Superior temporal gyrus (tissue), 1 donor: ENCODE data around the gene ING1.
"Not testable (repeated sequence)": the region's sequence is repeated elsewhere in the genome, so short reads cannot be mapped to it uniquely, and the experiment has no call there.

Experiments
- DNase-seq: peaks from one replicate; pipeline ENCODE4 v3.0.0-alpha.2; 2016; ENCODE audit errors: extremely low spot score

The ING1 gene, protein sequence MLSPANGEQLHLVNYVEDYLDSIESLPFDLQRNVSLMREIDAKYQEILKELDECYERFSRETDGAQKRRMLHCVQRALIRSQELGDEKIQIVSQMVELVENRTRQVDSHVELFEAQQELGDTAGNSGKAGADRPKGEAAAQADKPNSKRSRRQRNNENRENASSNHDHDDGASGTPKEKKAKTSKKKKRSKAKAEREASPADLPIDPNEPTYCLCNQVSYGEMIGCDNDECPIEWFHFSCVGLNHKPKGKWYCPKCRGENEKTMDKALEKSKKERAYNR

DNA sequence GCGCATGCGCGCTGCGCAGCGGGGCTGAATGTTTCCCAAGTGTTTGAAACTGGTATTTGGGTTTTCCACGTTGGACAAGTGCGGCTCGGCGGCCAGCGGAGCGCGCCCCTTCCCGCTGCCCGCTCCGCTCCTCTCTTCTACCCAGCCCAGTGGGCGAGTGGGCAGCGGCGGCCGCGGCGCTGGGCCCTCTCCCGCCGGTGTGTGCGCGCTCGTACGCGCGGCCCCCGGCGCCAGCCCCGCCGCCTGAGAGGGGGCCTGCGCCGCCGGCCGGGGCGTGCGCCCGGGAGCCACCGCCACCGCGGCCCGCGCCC lies at the start of gene ING1:
ING1 (plus strand) TSS at position 59 of the 311 bp plus-strand sequence. CDS start 450 bp downstream, outside the sequence.
- no peak for DNase-seq

DNA sequence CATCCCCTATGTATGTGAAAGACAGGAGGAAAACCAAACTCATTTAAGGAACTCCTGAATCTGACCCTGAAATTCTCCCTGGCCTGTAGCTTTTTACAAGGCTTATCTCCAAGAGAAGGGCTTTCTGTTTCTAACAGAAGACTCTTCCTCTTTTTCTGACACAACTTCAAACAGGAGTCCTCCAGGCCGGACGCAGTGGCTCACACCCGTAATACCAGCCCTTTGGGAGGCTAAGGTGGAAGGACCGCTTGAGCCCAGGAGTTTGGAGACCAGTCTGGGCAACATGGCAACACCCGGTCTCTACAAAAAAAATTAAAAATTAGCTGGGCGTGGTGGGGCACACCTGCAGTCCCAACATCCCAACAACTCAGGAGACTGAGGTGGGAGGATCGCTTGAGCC lies 49.5 kb upstream of the ING1 start:
- no peak for DNase-seq

DNA sequence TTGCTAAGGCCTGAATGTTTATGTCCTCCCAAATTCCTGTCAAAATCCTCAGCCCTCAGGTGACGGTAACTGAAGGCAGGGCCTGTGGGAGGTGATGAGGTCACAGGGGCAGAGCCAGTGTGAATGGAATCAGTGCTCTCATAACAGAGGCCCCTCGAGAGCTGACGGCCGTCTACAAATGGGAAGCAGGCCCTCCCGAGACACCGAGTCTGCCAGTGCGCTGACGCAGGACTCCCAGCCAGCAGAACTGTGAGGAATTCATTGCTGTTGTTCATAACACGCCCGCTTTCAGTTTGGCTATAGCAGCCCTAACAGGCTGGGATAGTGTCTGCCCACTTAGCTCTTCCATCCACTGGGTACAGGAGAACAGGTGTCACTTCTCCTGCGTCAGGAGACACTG lies 48.8 kb upstream of the ING1 start:
- DNase-seq: no peak

DNA sequence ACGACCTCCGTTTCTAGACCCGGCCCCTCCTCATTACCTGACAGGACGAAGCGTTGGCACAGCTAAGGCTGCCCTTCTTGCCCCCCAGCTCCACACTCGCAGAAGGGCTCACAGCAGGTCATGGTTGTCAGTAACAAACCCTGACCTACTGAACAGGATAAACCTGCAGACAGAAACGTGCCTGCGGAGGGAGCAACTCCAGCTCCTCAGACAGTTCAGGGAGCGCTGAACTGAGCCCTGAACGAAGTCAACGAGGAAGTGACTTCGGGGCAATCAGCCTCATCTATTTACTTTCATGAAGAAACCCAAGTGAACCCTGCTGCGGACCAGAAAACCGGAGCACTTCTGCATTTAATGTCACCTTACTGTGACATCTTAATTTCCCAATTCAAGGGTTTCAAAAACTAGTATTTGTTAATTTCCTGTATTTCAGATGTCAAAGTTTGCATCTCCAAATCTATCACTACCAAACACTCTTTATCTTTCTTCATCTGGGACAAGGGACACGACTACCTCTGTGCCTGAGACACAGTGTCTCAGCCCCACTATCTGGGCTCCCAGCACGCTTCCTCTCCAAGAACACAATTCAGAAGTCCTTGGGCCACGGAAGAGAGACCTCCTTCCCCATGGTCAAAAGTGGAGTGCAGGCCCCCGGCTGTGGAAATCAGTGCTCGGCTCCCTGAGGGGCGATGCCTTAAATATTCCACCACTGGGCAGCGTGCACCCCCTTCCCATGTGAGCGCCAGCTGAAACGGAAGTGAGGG lies 47.8 kb upstream of the ING1 start:
- no peak for DNase-seq

DNA sequence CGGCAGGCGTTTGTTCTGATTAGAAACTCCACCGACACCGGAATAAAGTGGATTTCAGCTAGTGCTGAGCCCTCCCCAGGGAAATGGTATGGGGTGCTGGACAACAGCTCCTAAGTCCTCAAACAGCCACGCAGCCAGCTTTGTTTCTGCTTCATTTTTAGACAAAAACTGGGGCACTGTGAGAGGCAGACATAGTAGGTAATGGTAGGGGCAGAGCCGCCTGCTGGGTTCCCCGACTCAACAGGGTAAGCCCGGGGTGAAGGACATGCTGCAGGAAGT lies 47.3 kb upstream of the ING1 start:
- no peak for DNase-seq

DNA sequence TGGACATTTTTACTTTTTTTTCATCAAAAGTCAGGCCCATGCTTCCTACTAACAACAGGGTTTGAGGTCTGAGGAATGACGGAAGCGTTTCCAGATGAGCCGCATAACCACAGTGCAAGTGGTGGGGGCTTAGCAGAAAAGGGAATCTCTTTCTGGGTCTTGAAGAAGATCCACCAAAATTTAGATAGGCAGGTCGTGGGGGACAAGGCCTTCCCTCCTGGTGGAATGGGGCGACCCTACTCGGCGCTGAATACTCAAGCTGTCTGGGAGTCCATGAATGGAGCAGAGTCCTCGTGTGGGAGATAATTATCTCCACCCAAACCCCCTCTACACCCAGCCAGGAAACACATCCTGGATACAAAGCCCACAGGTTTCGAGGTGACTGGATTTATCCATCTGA lies 44.5 kb upstream of the ING1 start:
- no peak for DNase-seq

DNA sequence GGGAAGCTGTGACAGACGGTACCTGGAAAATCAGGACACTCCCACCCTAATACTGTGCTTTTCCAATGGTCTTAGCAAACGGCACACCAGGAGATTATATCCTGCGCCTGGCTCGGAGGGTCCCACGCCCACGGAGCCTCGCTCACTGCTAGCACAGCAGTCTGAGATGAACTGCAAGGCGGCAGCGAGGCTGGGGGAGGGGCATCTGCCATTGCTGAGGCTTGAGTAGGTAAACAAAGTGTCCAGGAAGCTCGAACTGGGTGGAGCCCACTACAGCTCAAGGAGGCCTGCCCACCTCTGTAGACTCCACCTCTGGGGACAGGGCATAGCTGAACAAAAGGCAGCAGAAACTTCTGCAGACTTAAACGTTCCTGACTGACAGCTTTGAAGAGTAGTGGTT lies 43.7 kb upstream of the ING1 start:
- DNase-seq: not testable (repeated sequence)

DNA sequence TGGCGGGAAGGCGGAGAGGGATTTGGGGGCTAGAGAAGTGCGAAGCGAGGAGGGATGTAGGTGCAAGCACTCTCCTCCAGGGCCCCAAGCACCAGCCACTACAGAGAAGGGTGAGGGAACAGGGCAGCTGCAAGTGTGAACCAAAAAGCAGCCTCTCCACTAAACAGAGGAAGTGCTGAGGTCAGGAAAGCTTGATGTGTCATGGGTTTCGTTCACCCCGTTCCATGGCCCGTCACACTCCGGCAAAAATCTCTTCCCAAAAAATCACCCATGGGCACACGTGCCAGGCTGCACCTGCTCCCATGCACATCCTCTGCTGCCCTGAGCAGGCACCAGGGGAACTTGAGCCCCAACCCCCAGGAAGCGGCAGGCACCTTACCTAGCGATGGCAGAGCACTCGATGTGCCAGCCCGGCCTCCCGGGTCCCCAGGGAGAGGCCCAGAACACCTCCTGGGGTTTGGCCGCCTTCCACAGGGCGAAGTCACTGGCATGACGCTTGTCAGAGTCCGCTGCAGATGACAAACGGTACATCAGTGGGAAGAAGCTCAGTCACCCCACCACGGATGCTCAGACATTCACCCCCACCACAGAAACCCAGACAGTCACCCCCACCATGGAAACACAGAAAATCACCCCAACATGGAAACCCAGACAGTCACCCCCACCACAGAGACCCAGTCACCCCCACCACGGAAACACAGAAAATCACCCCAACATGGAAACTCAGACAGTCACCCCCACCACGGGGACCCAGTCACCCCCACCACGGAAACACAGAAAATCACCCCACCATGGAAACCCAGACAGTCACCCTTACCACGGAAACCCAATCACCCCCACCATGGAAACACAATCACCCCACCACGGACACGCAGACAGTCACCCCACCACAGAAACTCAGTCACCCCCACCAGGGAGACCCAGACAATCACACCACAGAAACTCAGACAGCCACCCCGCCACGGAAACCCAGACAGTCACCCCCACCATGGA lies 36.6 kb upstream of the ING1 start:
- no peak for DNase-seq

DNA sequence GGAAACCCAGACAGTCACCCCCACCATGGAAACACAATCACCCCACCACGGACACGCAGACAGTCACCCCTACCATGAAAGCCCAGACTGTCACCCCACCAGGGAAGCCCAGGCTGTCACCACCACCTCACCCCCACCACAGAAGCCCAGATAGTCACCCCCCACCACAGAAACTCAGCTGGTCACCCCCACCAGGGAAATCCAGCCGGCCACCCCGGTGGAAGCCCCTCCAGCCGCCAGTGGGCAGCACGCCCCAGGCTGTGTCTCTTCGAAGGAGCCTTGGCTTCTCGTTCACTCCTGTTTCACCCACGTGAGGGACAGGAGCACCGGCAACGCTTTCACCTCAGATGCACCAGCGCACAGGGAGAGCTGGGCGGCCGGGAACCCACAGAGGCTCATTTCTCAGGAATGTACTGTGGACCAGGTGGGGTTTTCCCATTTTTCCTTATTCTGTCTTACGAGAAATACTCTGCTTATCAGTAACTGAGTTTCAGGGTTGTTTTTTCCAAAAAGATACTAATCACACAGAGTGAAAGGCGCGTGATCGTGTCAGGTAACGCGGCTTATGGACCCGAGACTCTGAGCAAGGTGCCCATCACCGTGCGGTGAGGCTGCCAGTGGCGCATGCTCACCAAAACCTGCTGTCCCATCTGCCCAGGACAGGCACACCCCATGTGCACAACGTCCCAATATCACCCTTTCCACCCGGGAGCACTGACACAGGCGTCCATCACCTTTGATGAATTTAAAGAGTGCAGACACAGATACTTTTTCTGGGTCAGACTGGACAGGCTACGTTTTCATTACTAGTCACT lies 35.6 kb upstream of the ING1 start:
- no peak for DNase-seq

DNA sequence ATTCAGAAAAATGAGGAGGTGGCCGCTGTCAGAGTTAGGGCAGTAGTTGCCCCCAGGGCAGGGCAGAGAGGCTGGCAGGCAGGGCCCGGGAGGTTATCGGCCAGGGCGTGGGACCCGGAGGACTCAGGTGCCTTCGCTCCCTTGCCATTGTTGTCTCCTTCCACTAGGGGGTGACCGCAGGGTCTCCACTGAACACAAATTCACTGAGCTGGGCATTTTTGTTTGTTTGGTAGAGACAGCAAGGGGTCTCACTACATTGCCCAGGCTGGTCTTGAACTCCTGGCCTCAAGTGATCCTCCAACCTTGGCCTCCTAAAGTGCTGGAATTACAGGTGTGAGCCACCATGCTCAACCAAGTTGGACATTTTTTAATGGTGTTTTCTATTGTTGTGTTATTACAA lies 32.6 kb upstream of the ING1 start:
- DNase-seq: no peak

DNA sequence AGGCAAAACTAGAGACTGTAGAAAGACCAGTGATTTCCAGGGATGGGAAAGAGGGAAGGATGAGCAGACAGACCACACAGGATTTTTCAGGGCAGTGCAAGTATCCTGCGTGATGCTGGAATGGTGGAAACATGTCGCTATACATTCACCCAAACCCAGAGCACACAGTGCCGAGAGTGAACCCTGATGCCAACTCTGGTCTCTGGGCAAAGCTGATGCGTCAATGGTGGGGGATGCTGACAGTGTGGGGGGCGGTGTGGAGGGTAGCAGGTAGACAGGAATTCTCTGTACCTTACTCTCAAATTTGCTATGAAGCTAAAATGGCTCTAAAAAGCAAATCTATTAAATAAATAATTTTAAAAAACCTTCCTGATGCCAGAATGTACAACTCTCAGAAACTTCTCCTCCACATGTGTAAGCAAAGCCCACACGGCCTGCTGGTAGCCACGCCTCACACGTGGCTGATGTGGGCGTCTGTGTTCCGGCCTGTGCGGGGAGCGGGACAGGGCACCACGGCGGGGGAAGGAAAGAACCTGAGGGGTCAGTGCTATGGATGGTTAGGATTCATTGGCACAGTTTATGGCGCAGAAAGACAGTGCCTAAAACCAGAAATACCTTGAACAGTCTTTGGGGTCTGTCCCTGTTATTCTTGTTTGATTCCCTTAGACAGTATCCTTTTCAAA lies 31.5 kb upstream of the ING1 start:
- DNase-seq: no peak

DNA sequence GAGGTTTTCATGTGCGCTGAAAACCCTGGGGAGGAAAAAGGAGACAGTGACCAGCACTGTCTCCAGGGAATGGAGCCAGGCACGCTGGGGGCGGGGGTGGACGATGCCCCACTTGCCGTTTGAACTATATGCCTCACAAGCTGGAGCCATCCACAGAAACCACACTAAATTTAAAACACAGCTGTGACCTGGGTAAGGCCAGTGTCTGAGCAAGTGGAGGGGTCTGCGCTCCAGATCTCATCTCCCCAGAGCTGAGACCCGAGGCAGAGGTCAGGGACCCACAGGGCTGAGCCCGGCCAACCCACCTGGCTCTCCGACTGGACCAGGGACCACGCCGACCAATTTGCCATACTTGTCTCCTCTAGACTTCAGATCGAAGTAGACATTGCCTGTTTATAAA lies 30.8 kb upstream of the ING1 start:
- DNase-seq: no peak

DNA sequence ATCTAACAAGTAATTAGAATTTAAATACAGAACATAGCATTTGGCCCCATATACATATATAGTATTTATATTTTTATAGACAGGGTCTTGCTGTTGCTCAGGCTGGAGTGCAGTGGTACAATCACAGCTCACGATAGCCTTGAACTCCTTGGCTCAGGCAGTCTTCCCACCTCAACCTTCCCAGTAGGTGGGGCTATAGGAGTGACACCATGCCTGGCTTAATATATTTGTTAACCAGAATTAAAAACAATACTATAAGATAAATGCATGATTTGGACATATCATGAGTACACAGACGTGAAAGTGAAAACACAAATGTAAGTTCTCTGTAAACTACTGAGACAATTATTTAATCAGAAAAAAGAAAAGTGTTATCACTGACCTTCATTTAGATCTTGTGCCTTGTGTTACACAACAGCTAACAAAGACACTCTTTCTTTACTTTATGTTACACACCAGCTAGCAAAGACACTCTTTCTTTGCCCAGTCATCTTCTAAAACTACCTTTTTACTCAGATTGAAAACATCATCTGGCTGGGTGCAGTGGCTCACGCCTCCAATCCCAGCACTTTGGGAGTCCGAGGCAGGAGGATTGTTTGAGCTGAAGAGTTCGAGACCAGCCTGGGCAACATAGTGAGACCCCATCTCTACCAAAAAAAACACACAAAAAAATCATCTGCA lies 30.2 kb upstream of the ING1 start:
- no peak for DNase-seq

DNA sequence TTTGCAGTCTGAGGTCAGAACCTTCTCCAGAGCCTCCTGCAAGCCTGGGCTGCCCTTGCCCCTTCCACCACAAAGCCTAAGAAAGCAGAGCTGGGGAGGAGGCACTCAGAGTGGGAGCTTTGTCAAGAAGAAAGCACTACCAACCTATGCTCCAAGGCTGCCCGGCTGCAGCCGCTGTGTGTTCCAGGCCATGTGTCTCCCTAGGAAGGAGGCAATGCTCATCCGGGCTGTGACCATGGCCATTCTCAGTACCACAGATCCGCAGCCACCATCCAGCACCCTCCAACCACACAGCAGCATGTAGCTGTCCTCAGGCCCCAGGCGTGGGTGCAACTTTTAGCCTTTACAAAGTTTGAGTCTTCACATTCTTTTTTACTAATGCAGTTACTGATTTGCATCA lies 29.6 kb upstream of the ING1 start:
- no peak for DNase-seq

DNA sequence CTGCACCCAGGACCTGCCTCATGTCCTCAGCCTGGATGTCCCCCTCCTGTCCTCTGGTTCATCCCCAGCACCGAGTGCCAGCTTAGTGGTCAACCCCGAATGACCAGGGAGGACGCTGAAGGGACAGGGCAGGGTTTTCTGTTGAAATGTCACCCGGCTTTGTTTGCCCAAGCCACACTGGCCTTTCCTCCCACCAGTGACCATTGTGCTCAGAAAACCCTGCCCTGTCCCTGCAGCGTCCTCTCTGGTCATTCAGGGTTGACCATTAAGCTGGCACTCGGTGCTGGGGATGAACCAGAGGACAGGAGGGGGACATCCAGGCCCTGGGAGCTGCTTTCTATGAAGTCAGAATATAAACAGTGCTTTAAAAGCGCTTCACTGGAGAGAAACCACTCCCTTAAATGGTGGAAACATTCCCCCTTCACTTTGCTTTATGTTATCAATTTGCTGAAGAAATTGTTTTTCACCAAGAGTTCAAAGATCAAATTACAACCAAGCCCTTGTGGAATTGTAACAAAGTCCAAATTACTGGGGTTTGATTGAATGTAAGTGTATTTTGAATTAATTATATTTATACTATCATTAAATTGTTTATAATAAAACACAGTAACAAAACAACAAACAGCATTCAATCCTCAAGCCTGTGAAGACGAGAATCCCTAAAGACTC lies 29.0 kb upstream of the ING1 start:
- DNase-seq: no peak

DNA sequence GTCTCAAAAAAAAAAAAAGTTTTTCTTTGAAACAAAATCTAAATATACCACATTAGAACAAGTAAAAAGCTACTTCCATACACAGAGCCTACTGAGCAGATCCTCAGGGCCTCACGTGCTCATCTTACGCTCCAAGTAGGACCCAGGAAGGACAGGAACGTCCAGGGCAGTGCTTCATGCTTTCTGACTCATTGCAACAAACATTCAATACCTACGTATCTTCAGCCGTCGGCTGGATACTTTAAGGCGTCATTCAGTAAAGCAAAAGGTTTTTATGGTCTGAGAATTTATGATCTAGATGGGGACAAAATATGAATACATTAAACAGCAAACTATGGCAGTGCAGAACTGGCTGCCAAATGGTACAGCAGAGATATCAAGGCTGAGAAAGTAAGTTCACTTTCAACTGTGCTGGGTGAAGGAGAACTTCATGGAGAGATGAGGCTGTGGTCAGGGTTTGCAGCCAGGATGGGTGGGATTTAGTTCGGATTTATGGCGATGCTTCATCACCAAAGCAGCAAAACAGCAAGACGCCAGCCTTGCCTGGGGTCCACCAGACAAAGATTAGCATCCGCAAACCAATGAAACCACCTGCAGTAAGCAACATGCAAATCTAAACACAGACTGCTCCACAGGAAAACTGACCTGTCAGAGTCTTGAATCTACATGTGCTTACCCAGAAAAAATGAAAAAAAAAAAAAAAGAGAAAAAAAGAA lies 28.0 kb upstream of the ING1 start:
- DNase-seq: no peak

DNA sequence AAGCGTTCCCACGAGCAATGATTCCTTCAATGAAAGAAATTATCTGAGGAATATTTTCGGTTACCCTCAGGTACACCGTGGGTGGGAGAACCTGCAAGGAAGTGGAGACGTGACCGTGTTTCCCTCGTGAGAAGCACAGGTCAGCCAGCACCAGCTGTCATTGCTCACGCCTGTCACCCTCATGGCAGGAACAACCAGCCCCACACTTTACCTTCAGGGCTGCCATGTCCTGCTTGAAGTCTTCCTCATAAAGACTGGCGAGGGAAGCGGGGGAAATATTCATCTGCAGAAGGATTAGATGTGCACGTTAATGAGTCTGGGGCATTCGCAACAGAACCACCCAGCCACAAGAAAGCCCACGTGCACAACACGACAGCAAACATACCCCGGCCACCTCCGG lies 25.8 kb upstream of the ING1 start:
- DNase-seq: no peak

DNA sequence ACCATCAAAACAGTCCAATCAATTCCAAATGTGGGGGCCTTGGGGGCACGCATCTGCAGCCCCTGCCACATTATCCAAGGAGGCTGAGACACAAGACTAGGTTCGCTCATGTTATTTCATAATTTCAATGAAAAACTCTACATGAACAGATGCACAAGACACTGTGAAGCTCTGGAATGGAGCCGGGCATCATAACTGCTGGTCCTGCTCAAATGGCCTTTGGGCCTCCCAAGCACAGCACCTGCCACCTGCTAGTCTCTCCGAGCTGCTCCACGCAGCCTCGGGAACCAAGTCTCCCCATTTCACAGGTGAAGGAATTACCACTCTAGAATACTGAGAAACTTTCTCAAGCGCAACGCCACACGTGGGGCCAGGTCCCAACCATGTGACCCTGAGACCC lies 24.5 kb upstream of the ING1 start:
- DNase-seq: no peak

DNA sequence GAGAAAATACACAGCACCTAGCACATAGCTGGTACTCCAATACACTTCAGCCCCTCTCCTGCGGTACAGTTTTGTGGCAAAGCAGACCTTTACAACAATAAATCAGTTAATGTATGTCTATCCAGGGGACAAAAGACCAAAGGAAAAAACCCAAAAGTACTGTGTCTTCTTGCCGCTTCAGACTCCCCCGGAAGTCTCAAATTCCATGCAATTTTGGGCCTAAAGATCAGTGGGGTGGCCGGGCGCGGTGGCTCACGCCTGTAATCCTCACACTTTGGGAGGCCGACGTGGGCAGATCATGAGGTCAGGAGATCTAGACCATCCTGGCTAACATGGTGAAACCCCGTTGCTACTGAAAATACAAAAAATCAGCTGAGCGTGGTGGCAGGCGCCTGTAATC lies 23.8 kb upstream of the ING1 start:
- DNase-seq: no peak

DNA sequence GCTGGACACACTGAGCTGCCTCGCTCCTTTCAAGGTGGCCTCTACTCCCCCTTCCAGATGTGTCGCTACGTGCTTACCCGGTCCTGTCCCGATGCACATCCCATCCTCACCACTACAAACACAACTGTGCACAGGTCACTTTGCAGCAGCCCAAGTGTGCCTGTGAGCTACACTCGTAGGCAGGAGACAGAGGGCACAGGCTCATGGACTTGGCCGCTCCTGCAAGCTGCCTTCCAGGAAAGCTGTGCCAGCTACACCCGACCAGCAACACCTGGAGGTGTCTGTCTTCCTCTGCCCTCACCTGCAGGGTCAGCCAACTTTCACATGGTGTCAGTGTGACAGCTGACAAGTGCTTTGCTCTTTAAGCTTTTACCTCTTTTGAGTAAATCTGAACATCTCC lies 23.0 kb upstream of the ING1 start:
- DNase-seq: no peak
